Parathyroid adenoma (tissue), 2 donors: ENCODE measurements around the gene TRIM37.

Source experiments
- H2AFZ ChIP-seq: fragments of 300-600 bp; sonication (generic); one replicate; pipeline ENCODE4 v1.7.0; 2017; ENCODE audit warnings: antibody characterized with exemption, mild to moderate bottlenecking
- H3K27ac ChIP-seq: fragments of 300-600 bp; sonication (generic); one replicate; pipeline ENCODE4 v1.7.0; 2017
- H3K27me3 ChIP-seq: fragments of 300-600 bp; sonication (generic); one replicate; pipeline ENCODE4 v1.7.0; 2017; ENCODE audit warnings: low read length; ENCODE audit not compliant: control insufficient read depth, insufficient read depth
- H3K36me3 ChIP-seq: fragments of 300-600 bp; sonication (generic); one replicate; pipeline ENCODE4 v1.7.0; 2017; ENCODE audit warnings: low read length; ENCODE audit not compliant: control insufficient read depth, insufficient read depth
- H3K4me1 ChIP-seq: fragments of 300-600 bp; sonication (generic); one replicate; pipeline ENCODE4 v1.7.0; 2017; ENCODE audit warnings: control low read depth
- H3K4me2 ChIP-seq: fragments of 300-600 bp; sonication (generic); one replicate; pipeline ENCODE4 v1.7.0; 2017; ENCODE audit warnings: low read length
- H3K4me3 ChIP-seq: fragments of 300-600 bp; sonication (generic); one replicate; pipeline ENCODE4 v1.7.0; 2017; ENCODE audit warnings: low read depth, low read length
- H3K79me2 ChIP-seq: fragments of 300-600 bp; sonication (generic); one replicate; pipeline ENCODE4 v1.7.0; 2017; ENCODE audit warnings: control low read depth
- H3K9ac ChIP-seq: fragments of 300-600 bp; sonication (generic); one replicate; pipeline ENCODE4 v1.7.0; 2017; ENCODE audit warnings: mild to moderate bottlenecking
- H3K9me3 ChIP-seq: fragments of 300-600 bp; sonication (generic); one replicate; pipeline ENCODE4 v1.7.0; 2017; ENCODE audit warnings: low read length; ENCODE audit not compliant: control insufficient read depth
- TF ChIP-seq, protein P1 (sequence below): fragments of 300-600 bp; sonication (generic); IDR thresholded peaks from one replicate; pipeline ENCODE4 v1.7.0; 2017; ENCODE audit warnings: antibody characterized with exemption, mild to moderate bottlenecking
- donor health status: primary hyperparathyroidism.

TRIM37 gene

DNA sequence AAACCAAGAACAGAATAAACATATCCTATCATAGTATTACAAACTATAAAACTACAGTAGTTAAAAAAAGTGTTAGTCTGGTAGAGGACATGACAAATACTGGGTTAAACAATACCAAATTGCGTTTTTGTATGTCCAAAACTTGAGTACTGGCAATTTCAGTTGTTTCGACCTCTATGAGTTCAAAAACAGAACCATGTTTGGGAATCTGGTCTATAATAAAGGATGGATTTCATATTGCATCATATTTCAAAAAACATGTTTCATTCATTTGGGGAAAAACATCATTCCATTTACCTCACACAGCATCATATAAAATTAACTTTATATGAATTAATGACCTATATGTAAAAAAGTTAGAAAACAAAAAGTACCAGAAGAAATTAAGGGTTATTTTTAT is 81.8 kb downstream of the TRIM37 start:
- Histone ChIP-seq H3K4me3 (no peak overlapping the region), H3K27me3 (no peaks in the 10 kb centered on the region), H3K79me2 (peaks cover 3% of the 10 kb centered on the region), H3K36me3 (no peaks in the 10 kb centered on the region), H3K4me1 (no peaks in the 10 kb centered on the region), H2AFZ (no peak overlapping the region), H3K9ac (no peak overlapping the region), H3K27ac (no peak overlapping the region), H3K9me3 (no peaks in the 10 kb centered on the region), H3K4me2 (no peak overlapping the region)
- TF ChIP-seq, protein P1, sequence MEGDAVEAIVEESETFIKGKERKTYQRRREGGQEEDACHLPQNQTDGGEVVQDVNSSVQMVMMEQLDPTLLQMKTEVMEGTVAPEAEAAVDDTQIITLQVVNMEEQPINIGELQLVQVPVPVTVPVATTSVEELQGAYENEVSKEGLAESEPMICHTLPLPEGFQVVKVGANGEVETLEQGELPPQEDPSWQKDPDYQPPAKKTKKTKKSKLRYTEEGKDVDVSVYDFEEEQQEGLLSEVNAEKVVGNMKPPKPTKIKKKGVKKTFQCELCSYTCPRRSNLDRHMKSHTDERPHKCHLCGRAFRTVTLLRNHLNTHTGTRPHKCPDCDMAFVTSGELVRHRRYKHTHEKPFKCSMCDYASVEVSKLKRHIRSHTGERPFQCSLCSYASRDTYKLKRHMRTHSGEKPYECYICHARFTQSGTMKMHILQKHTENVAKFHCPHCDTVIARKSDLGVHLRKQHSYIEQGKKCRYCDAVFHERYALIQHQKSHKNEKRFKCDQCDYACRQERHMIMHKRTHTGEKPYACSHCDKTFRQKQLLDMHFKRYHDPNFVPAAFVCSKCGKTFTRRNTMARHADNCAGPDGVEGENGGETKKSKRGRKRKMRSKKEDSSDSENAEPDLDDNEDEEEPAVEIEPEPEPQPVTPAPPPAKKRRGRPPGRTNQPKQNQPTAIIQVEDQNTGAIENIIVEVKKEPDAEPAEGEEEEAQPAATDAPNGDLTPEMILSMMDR, result no peak

DNA sequence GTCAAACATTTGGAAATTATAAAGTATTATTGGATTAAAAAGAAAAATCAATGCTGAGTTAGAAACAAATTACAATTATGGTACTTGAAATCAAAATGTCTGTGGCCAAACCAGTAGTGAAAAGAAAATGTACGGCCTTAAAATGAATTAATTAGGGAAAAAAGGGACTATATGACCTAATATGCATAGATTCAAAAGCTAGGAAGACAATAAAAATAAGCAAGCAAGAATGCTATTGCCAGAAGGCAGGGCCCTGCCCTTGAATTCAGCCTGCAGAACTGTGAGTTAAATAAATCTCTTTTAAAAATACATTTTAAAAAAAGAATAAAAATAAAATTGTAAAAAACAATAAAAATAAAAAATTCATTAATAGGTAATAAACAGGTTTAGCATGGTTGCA is 88.7 kb downstream of the TRIM37 start:
- Histone ChIP-seq H3K9me3 (no peaks in the 10 kb centered on the region), H2AFZ (no peak overlapping the region), H3K4me3 (no peak overlapping the region), H3K27me3 (no peaks in the 10 kb centered on the region), H3K27ac (no peak overlapping the region), H3K4me1 (no peaks in the 10 kb centered on the region), H3K36me3 (no peaks in the 10 kb centered on the region), H3K79me2 (peaks cover 3% of the 10 kb centered on the region), H3K9ac (no peak overlapping the region), H3K4me2 (no peak overlapping the region)
- TF ChIP-seq, protein P1, result no peak

DNA sequence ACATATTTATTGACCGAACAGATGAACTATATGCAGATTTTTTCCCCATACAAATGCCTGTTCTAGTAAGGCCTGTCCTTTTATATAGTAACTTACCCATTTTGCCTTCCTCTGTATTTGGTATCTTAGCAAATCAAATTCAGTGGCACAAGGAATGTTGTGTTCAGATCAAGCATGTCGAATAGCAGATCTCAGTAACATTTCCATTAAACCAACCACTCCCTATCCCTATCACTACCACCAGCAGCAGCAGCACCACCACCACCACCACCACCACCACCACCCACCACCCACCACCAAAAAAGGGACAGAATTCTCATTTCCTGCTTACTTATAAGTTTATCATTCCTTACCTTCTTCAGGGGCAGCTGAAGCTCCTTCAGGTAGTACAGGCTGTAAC is 94.7 kb downstream of the TRIM37 start:
- Histone ChIP-seq H3K36me3 (no peaks in the 10 kb centered on the region), H3K9ac (no peak overlapping the region), H3K4me1 (no peaks in the 10 kb centered on the region), H3K27me3 (no peaks in the 10 kb centered on the region), H3K4me3 (no peak overlapping the region), H2AFZ (no peak overlapping the region), H3K4me2 (no peak overlapping the region), H3K9me3 (no peaks in the 10 kb centered on the region), H3K27ac (no peak overlapping the region), H3K79me2 (no peaks in the 10 kb centered on the region)
- TF ChIP-seq, protein P1, result no peak

DNA sequence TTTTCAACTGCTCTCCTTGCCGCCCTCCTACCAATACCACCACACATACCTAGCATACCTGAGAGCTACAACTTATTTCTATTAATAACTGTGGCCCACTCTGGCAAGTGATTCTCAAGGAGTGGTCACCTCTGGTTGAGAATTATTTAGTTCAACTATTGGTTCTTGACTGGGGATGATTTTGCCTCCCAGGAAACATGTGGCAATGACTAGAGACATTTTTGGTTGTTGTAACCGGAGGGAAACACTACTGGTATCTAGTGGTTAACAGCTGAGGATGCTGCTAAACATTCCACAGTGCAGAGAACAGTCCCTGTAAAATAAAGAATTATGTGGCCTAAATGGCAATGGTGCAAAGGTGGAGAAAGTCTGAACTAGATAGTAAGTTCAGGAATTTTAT is 96.7 kb downstream of the TRIM37 start:
- no peak overlapping the region for H2AFZ ChIP-seq
- no peak overlapping the region for H3K4me2 ChIP-seq
- H3K27ac ChIP-seq, result no peak overlapping the region
- no peaks in the 10 kb centered on the region for H3K27me3 ChIP-seq
- no peaks in the 10 kb centered on the region for H3K36me3 ChIP-seq
- no peaks in the 10 kb centered on the region for H3K79me2 ChIP-seq
- TF ChIP-seq, protein P1, result no peak
- H3K9me3 ChIP-seq, result no peaks in the 10 kb centered on the region
- no peaks in the 10 kb centered on the region for H3K4me1 ChIP-seq
- H3K4me3 ChIP-seq, result no peak overlapping the region
- no peak overlapping the region for H3K9ac ChIP-seq

DNA sequence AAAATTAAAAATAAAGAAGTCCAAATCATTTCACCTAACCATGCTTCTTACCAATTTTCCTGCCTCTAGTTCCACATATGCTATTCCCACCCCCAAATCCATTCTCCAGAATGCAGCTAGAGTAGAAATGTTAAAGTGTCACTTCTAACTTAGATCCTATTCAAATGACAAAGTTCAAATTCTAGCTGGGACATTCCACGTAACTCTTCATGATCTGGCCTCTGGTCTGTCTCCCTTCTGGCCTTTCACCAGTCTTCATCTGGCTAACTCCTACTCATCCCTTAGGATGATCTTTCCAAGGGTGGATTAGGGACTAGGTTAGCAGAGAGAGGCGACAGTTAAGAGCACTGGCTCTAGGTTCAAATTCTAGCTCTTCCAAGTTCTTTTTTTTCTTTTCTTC is 97.9 kb downstream of the TRIM37 start:
- Histone ChIP-seq H3K4me1 (no peaks in the 10 kb centered on the region), H3K27ac (no peak overlapping the region), H2AFZ (no peak overlapping the region), H3K4me2 (no peak overlapping the region), H3K79me2 (no peaks in the 10 kb centered on the region), H3K36me3 (no peaks in the 10 kb centered on the region), H3K27me3 (no peaks in the 10 kb centered on the region), H3K9me3 (no peaks in the 10 kb centered on the region), H3K4me3 (no peak overlapping the region), H3K9ac (no peak overlapping the region)
- TF ChIP-seq, protein P1, result no peak
